Stimulated activated CD8-positive, alpha-beta memory T cell treated with anti-CD3 and anti-CD28 coated beads, Interleukin-15, amount 100 ng/mL, for 4 hours (primary cell): ENCODE measurements around the gene LCE3E.

Experiments used
- DNase-seq, 2 donors: peaks; one replicate each; pipeline ENCODE4 v3.0.0-alpha.2; 2020; ENCODE audit warnings: low read depth in 2 of 2

The LCE3E gene

GRCh38 chr1:152516082-152516481 is 50.5 kb downstream of the LCE3E start:
- no peak for DNase-seq
